Hepatocyte (in vitro differentiated cells): ENCODE measurements around the gene BRIP1. TPM values are rescaled to one million over a fixed set of nuclear protein-coding genes. Genes with fewer than 3 reads are reported as not detected.

Experiments
- DNase-seq: peaks from one replicate; pipeline ENCODE4 v3.0.0-alpha.2; 2016; ENCODE audit warnings: low spot score
- H2AFZ ChIP-seq: fragments of 200-600 bp; sonication (generic); 2 replicates; pipeline ENCODE4 v1.6.0; 2016; ENCODE audit warnings: antibody characterized with exemption, mild to moderate bottlenecking
- H3K27ac ChIP-seq: fragments of 200-600 bp; sonication (generic); 2 replicates; pipeline ENCODE4 v1.5.1; 2016; ENCODE audit warnings: mild to moderate bottlenecking
- H3K27me3 ChIP-seq: fragments of 200-600 bp; sonication (generic); 2 replicates; pipeline ENCODE4 v1.6.1; 2016
- H3K36me3 ChIP-seq: fragments of 200-600 bp; sonication (generic); replicated peaks from 2 replicates; pipeline ENCODE4 v1.5.1; 2016; ENCODE audit warnings: low read depth; ENCODE audit not compliant: insufficient read depth
- H3K4me1 ChIP-seq: fragments of 200-600 bp; sonication (generic); 2 replicates; pipeline ENCODE4 v1.5.1; 2016; ENCODE audit warnings: mild to moderate bottlenecking, moderate library complexity; ENCODE audit not compliant: insufficient read depth
- H3K4me2 ChIP-seq: fragments of 200-600 bp; sonication (generic); 2 replicates; pipeline ENCODE4 v1.6.0; 2016
- H3K4me3 ChIP-seq: fragments of 200-600 bp; sonication (generic); 2 replicates; pipeline ENCODE4 v1.5.1; 2016; ENCODE audit warnings: mild to moderate bottlenecking
- H3K79me2 ChIP-seq: fragments of 200-600 bp; sonication (generic); 2 replicates; pipeline ENCODE4 v1.6.0; 2017; ENCODE audit warnings: mild to moderate bottlenecking
- H3K9me2 ChIP-seq: fragments of 200-600 bp; sonication (generic); replicated peaks from 2 replicates; pipeline ENCODE4 v1.6.0; 2017; ENCODE audit warnings: mild to moderate bottlenecking; ENCODE audit not compliant: insufficient read depth
- H3K9me3 ChIP-seq: fragments of 200-600 bp; sonication (generic); 2 replicates; pipeline ENCODE4 v1.5.1; 2016; ENCODE audit warnings: low read depth, mild to moderate bottlenecking
- H4K20me1 ChIP-seq: fragments of 200-600 bp; sonication (generic); 2 replicates; pipeline ENCODE4 v1.6.0; 2016; ENCODE audit warnings: mild to moderate bottlenecking; ENCODE audit not compliant: insufficient read depth, poor library complexity, severe bottlenecking
- EZH2 ChIP-seq: fragments of 200-600 bp; sonication (generic); IDR thresholded peaks from 2 replicates; pipeline ENCODE4 v1.6.1; 2016; ENCODE audit warnings: antibody characterized with exemption, mild to moderate bottlenecking, borderline replicate concordance
- EZH2phosphoT487 ChIP-seq: fragments of 200-600 bp; sonication (generic); IDR thresholded peaks from one replicate; pipeline ENCODE4 v1.6.1; 2018; ENCODE audit warnings: antibody characterized with exemption, mild to moderate bottlenecking, low read depth, moderate library complexity; ENCODE audit not compliant: unreplicated experiment, severe bottlenecking
- WGBS: methylation state at CpG from one replicate; pipeline ENCODE4 v1.1.6; 2016; ENCODE audit warnings: low lambda C conversion rate; ENCODE audit errors: missing lambda C conversion rate; 5-methylcytosine and 5-hydroxymethylcytosine counted together
- polyA plus RNA-seq: library from polyadenylated mRNA; unstranded; fragments of >200 nt; fragmentation: Nextera tagmentation; extraction: Ambion mirVana; gene quantifications from 2 replicates; pipeline ENCODE4 v1.2.1, GENCODE V29; 2016
- total RNA-seq: library from RNA; depleted of rRNA; stranded (reverse); fragments of >200 nt; gene quantifications from 2 replicates; pipeline ENCODE4 v1.2.3, GENCODE V29; 2014
- TF ChIP-seq, protein P1 (sequence below): fragments of 200-600 bp; sonication (generic); IDR thresholded peaks from 2 replicates; pipeline ENCODE4 v1.5.1; 2016; ENCODE audit warnings: antibody characterized with exemption, mild to moderate bottlenecking; ENCODE audit not compliant: poor library complexity

The BRIP1 gene
- total and polyA plus RNA-seq, 2 experiments from 2014 or later: 0.50 to 4.0 TPM

DNA sequence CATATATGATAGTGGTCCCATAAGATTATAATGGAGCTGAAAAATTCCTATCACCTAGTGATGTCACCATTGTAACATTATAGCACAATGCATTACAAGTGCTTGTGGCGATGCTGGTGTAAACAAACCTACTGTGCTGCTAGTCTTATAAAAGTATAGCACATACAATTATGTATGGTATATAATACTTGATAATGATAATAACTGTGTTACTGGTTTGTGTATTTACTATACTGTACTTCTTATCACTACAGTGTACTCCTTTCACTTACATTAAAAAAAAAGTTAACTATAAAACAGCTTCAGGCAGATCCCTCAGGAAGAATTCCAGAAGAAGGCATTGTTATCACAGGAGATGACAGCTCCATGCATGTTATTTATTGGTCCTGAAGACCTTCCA is 150.3 kb downstream of the BRIP1 start:
- H3K4me1 ChIP-seq: no peaks in the 10 kb centered on the region
- no peak overlapping the region for H3K4me2 ChIP-seq
- 89% methylated on average over 1 of the region's 1 CpG for WGBS
- TF ChIP-seq EZH2: no peak
- TF ChIP-seq, protein P1, sequence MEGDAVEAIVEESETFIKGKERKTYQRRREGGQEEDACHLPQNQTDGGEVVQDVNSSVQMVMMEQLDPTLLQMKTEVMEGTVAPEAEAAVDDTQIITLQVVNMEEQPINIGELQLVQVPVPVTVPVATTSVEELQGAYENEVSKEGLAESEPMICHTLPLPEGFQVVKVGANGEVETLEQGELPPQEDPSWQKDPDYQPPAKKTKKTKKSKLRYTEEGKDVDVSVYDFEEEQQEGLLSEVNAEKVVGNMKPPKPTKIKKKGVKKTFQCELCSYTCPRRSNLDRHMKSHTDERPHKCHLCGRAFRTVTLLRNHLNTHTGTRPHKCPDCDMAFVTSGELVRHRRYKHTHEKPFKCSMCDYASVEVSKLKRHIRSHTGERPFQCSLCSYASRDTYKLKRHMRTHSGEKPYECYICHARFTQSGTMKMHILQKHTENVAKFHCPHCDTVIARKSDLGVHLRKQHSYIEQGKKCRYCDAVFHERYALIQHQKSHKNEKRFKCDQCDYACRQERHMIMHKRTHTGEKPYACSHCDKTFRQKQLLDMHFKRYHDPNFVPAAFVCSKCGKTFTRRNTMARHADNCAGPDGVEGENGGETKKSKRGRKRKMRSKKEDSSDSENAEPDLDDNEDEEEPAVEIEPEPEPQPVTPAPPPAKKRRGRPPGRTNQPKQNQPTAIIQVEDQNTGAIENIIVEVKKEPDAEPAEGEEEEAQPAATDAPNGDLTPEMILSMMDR: no peak
- no peak for TF ChIP-seq EZH2phosphoT487
- H3K27me3 ChIP-seq: no peaks in the 10 kb centered on the region
- DNase-seq: no peak
- no peaks in the 10 kb centered on the region for H3K36me3 ChIP-seq
- H3K9me2 ChIP-seq: no peaks in the 10 kb centered on the region
- no peak overlapping the region for H3K4me3 ChIP-seq
- no peak overlapping the region for H3K27ac ChIP-seq
- H3K79me2 ChIP-seq: no peaks in the 10 kb centered on the region
- peaks cover 9% of the 10 kb centered on the region for H3K9me3 ChIP-seq
- no peaks in the 10 kb centered on the region for H4K20me1 ChIP-seq
- H2AFZ ChIP-seq: no peak overlapping the region

- Histone ChIP-seq H3K4me2 (no peak overlapping the region), H3K4me1 (no peaks in the 10 kb centered on the region), H3K79me2 (no peaks in the 10 kb centered on the region), H3K9me3 (no peaks in the 10 kb centered on the region), H4K20me1 (no peaks in the 10 kb centered on the region), H3K27me3 (no peaks in the 10 kb centered on the region), H3K36me3 (no peaks in the 10 kb centered on the region), H3K27ac (no peak overlapping the region), H3K9me2 (no peaks in the 10 kb centered on the region), H3K4me3 (no peak overlapping the region), H2AFZ (no peak overlapping the region)
- WGBS: 95% methylated on average over 4 of the region's 4 CpGs
- no peak for DNase-seq
- TF ChIP-seq EZH2 (no peak), EZH2phosphoT487 (no peak)
- TF ChIP-seq, protein P1: no peak
Observed at GRCh38 chr17:61710546-61710945, 152.8 kb downstream of the BRIP1 start.

- WGBS: 100% methylated on average over 1 of the region's 1 CpG
- H3K27me3 ChIP-seq: no peaks in the 10 kb centered on the region
- H3K27ac ChIP-seq: no peak overlapping the region
- no peak overlapping the region for H3K4me2 ChIP-seq
- DNase-seq: no peak
- no peak for TF ChIP-seq EZH2
- TF ChIP-seq, protein P1: no peak
- TF ChIP-seq EZH2phosphoT487: no peak
- no peaks in the 10 kb centered on the region for H3K9me2 ChIP-seq
- H3K4me1 ChIP-seq: no peaks in the 10 kb centered on the region
- no peak overlapping the region for H2AFZ ChIP-seq
- H4K20me1 ChIP-seq: no peaks in the 10 kb centered on the region
- no peaks in the 10 kb centered on the region for H3K36me3 ChIP-seq
- no peaks in the 10 kb centered on the region for H3K9me3 ChIP-seq
- no peaks in the 10 kb centered on the region for H3K79me2 ChIP-seq
- H3K4me3 ChIP-seq: no peak overlapping the region
Observed at GRCh38 chr17:61709567-61709966, 153.8 kb downstream of the BRIP1 start.
